IMR-90 (cell line): ENCODE measurements around the gene PXK. TPM values are rescaled to one million over a fixed set of nuclear protein-coding genes. Genes with fewer than 3 reads are reported as not detected.

Source experiments
- ATAC-seq: fragments of 200-7000 bp; cut with Tn5 transposase; 2 replicates; pipeline ENCODE4 v1.9.1; 2020; ENCODE audit warnings: low read depth, mild to moderate bottlenecking, moderate library complexity
- BruUV-seq: library from RNA; stranded (reverse); fragments of 400-500 nt; replicated peaks from 2 replicates; lab custom pipeline; 2021; lab: Mats Ljungman, UMichigan
- CTCF ChIA-PET: fragments of 300-600 bp; formaldehyde crosslinking; extraction: SDS; loops from one replicate; lab custom pipeline; 2021; ENCODE audit warnings: antibody characterized with exemption; lab: Yijun Ruan, JAX
- POLR2A ChIA-PET: fragments of 300-600 bp; sonication (Branson Sonifier 250); formaldehyde crosslinking; loops from one replicate; lab custom pipeline; 2022; ENCODE audit warnings: antibody characterized with exemption; ENCODE audit not compliant: unreplicated experiment; lab: Charles Lee
- DNase-seq: peaks from one replicate; pipeline ENCODE4 v3.0.0; 2013
- H2AFZ ChIP-seq: replicated peaks from 2 replicates; pipeline ENCODE3; 2013; ENCODE audit warnings: low read length, mild to moderate bottlenecking; ENCODE audit not compliant: poor library complexity
- H2AK5ac ChIP-seq: 2 replicates; pipeline ENCODE4 v1.6.1; 2013; ENCODE audit warnings: low read depth, low read length, inconsistent platforms
- H2AK9ac ChIP-seq: replicated peaks from 2 replicates; pipeline ENCODE3; 2013; ENCODE audit warnings: mild to moderate bottlenecking, low read depth, low read length, moderate library complexity; ENCODE audit not compliant: poor library complexity
- H2BK120ac ChIP-seq: 2 replicates; pipeline ENCODE4 v1.6.1; 2013; ENCODE audit warnings: low read depth, low read length, inconsistent platforms
- H2BK15ac ChIP-seq: 3 replicates; pipeline ENCODE4 v1.6.1; 2013; ENCODE audit warnings: low read depth, low read length, inconsistent platforms
- H2BK20ac ChIP-seq: 2 replicates; pipeline ENCODE4 v1.6.1; 2013; ENCODE audit warnings: low read depth, mild to moderate bottlenecking, inconsistent platforms, low read length, moderate library complexity
- H2BK5ac ChIP-seq: 2 replicates; pipeline ENCODE4 v1.6.1; 2013; ENCODE audit warnings: mild to moderate bottlenecking, low read depth, low read length, inconsistent platforms; ENCODE audit not compliant: poor library complexity, severe bottlenecking
- H3K14ac ChIP-seq: replicated peaks from 2 replicates; pipeline ENCODE4 v1.6.1; 2013; ENCODE audit warnings: low read depth, low read length, inconsistent platforms
- H3K18ac ChIP-seq: 2 replicates; pipeline ENCODE4 v1.6.1; 2013; ENCODE audit warnings: low read depth, low read length, control low read depth
- H3K23ac ChIP-seq: 2 replicates; pipeline ENCODE4 v1.6.1; 2013; ENCODE audit warnings: low read depth, low read length, inconsistent platforms
- H3K27ac ChIP-seq: 2 replicates; pipeline ENCODE4 v1.5.1; 2013; ENCODE audit warnings: mild to moderate bottlenecking, control low read depth, low read length; ENCODE audit not compliant: insufficient read depth
- H3K27me3 ChIP-seq: 2 replicates; pipeline ENCODE4 v1.6.1; 2013; ENCODE audit warnings: low read length; ENCODE audit not compliant: control insufficient read depth, insufficient read depth
- H3K36me3 ChIP-seq: 2 replicates; pipeline ENCODE4 v1.6.1; 2013; ENCODE audit warnings: low read length, mixed read lengths; ENCODE audit not compliant: control insufficient read depth, insufficient read depth
- H3K4ac ChIP-seq: 2 replicates; pipeline ENCODE4 v1.6.1; 2013; ENCODE audit warnings: low read depth, low read length, inconsistent platforms
- H3K4me1 ChIP-seq: 2 replicates; pipeline ENCODE4 v1.6.1; 2013; ENCODE audit warnings: low read length, mixed read lengths; ENCODE audit not compliant: control insufficient read depth, insufficient read depth
- H3K4me2 ChIP-seq: 2 replicates; pipeline ENCODE4 v1.6.1; 2013; ENCODE audit warnings: low read depth, mild to moderate bottlenecking, control low read depth, low read length, moderate library complexity
- H3K4me3 ChIP-seq: 2 replicates; pipeline ENCODE4 v1.5.1; 2013; ENCODE audit warnings: low read depth, mild to moderate bottlenecking, control low read depth, low read length, moderate library complexity; ENCODE audit not compliant: insufficient read depth
- H3K56ac ChIP-seq: 2 replicates; pipeline ENCODE4 v1.6.1; 2013; ENCODE audit warnings: low read length, inconsistent platforms; ENCODE audit not compliant: insufficient read depth; ENCODE audit errors: extremely low read depth
- H3K79me1 ChIP-seq, 2 experiments: 2 replicates each; pipeline ENCODE4 v1.6.1; 2013; ENCODE audit warnings: low read length in 2 of 2, inconsistent platforms in 1 of 2, low read depth in 1 of 2
- H3K9ac ChIP-seq: 2 replicates; pipeline ENCODE4 v1.6.1; 2013; ENCODE audit warnings: low read depth, low read length, control low read depth
- H3K9me1 ChIP-seq: 2 replicates; pipeline ENCODE4 v1.6.1; 2013; ENCODE audit warnings: low read length, inconsistent platforms; ENCODE audit not compliant: insufficient read depth
- H3K9me3 ChIP-seq: 2 replicates; pipeline ENCODE4 v1.6.1; 2013; ENCODE audit warnings: low read length; ENCODE audit not compliant: control insufficient read depth, insufficient read depth
- H4K20me1 ChIP-seq: 2 replicates; pipeline ENCODE4 v1.6.1; 2013; ENCODE audit warnings: low read length, inconsistent platforms; ENCODE audit not compliant: insufficient read depth
- H4K5ac ChIP-seq: 2 replicates; pipeline ENCODE4 v1.6.1; 2013; ENCODE audit warnings: mild to moderate bottlenecking, low read depth, low read length, control low read depth
- H4K8ac ChIP-seq, 2 experiments: 2 replicates each; pipeline ENCODE4 v1.6.1; 2013; ENCODE audit warnings: low read depth in 2 of 2, low read length in 2 of 2, control low read depth in 1 of 2, inconsistent platforms in 1 of 2
- H4K91ac ChIP-seq: 2 replicates; pipeline ENCODE4 v1.6.1; 2013; ENCODE audit warnings: low read depth, low read length, inconsistent platforms; ENCODE audit not compliant: insufficient read depth
- BHLHE40 ChIP-seq: fragments of 150-350 bp; IDR thresholded peaks from 2 replicates; pipeline ENCODE4 v1.6.1; 2016; ENCODE audit warnings: mild to moderate bottlenecking, low read depth, low read length
- CHD1 ChIP-seq: IDR thresholded peaks from 2 replicates; pipeline ENCODE4 v1.6.1; 2012; ENCODE audit warnings: low read depth, low read length, improper control_type of control experiment
- FOS ChIP-seq: fragments of 150-350 bp; IDR thresholded peaks from 2 replicates; pipeline ENCODE4 v1.6.1; 2016; ENCODE audit warnings: low read depth, low read length
- MAFK ChIP-seq: IDR thresholded peaks from 2 replicates; pipeline ENCODE4 v1.6.1; 2012; ENCODE audit warnings: low read depth, low read length, improper control_type of control experiment
- MAZ ChIP-seq: IDR thresholded peaks from 2 replicates; pipeline ENCODE4 v1.6.1; 2012; ENCODE audit warnings: low read depth, mild to moderate bottlenecking, low read length, improper control_type of control experiment, moderate library complexity, borderline replicate concordance
- NFE2L2 ChIP-seq: fragments of 150-350 bp; IDR thresholded peaks from 2 replicates; pipeline ENCODE4 v1.6.1; 2016; ENCODE audit warnings: low read depth, mild to moderate bottlenecking, low read length
- POLR2A ChIP-seq: IDR thresholded peaks from 2 replicates; pipeline ENCODE4 v1.6.1; 2012; ENCODE audit warnings: mild to moderate bottlenecking, low read depth, low read length
- RAD21 ChIP-seq: IDR thresholded peaks from 2 replicates; pipeline ENCODE4 v1.6.1; 2012; ENCODE audit warnings: low read length, improper control_type of control experiment
- RCOR1 ChIP-seq: IDR thresholded peaks from 2 replicates; pipeline ENCODE4 v1.6.1; 2012; ENCODE audit warnings: mild to moderate bottlenecking, low read length, improper control_type of control experiment; ENCODE audit not compliant: insufficient replicate concordance
- RFX5 ChIP-seq: IDR thresholded peaks from 2 replicates; pipeline ENCODE4 v1.8.0; 2012; ENCODE audit warnings: low read depth, mild to moderate bottlenecking, low read length, moderate library complexity
- SMC3 ChIP-seq: fragments of 150-350 bp; IDR thresholded peaks from 2 replicates; pipeline ENCODE4 v1.6.1; 2016; ENCODE audit warnings: low read depth, mild to moderate bottlenecking, antibody characterized with exemption, low read length, moderate library complexity
- WGBS, 2 experiments: methylation state at CpG; one replicate each; pipeline versions ENCODE4 v1.1.5 to v1.1.7; 2013; ENCODE audit warnings: missing lambda C conversion rate in 2 of 2; ENCODE audit not compliant: insufficient read length in 1 of 2; ENCODE audit errors: extremely low coverage in 2 of 2; 5-methylcytosine and 5-hydroxymethylcytosine counted together
- dilution Hi-C: fragments of 300-500 bp; cut with HindIII; formaldehyde crosslinking; loops from one replicate; pipeline ENCODE4 v1.14.3; 2018; ENCODE audit warnings: low sequenced_read_pairs; ENCODE audit not compliant: unreplicated experiment
- in situ Hi-C: fragments of 300-500 bp; cut with MboI; formaldehyde crosslinking; loops from 3 replicates; pipeline ENCODE4 v1.14.3; 2019; ENCODE audit warnings: low sequenced_read_pairs, inconsistent platforms, mixed read lengths
- intact Hi-C: fragments of 100-400 bp; cut with micrococcal nuclease; formaldehyde crosslinking; loops from 2 replicates; pipeline ENCODE4 v1.10.0; 2022
- polyA plus RNA-seq, 3 experiments: library from polyadenylated mRNA; depleted of rRNA; stranded (reverse); fragments of >200 nt; gene quantifications; 2 replicates each; pipeline ENCODE4 v1.2.3, GENCODE V29; 2012; ENCODE audit warnings: low replicate concordance in 1 of 3
- total RNA-seq: library from RNA; depleted of rRNA; stranded (reverse); fragments of >200 nt; gene quantifications from 2 replicates; pipeline ENCODE4 v1.2.3, GENCODE V29; 2012
- TF ChIP-seq, protein P1 (sequence below): fragments of 150-350 bp; IDR thresholded peaks from 2 replicates; pipeline ENCODE4 v1.6.1; 2017; ENCODE audit warnings: mild to moderate bottlenecking, antibody characterized with exemption, low read length, low read depth
- TF ChIP-seq, protein P2 (sequence below): fragments of 150-350 bp; IDR thresholded peaks from 2 replicates; pipeline ENCODE4 v1.6.1; 2016; ENCODE audit warnings: low read depth, mild to moderate bottlenecking, low read length, moderate library complexity, borderline replicate concordance
- TF ChIP-seq, protein P3 (sequence below): conservative IDR thresholded peaks from 2 replicates; pipeline ENCODE4 v1.5.1; 2012; ENCODE audit warnings: mild to moderate bottlenecking, low read depth, low read length, improper control_type of control experiment

PXK gene
- total and polyA plus RNA-seq, 2 of the 4 experiments (the other 2 are of a cell fraction), result 14.3 to 17.7 TPM

DNA sequence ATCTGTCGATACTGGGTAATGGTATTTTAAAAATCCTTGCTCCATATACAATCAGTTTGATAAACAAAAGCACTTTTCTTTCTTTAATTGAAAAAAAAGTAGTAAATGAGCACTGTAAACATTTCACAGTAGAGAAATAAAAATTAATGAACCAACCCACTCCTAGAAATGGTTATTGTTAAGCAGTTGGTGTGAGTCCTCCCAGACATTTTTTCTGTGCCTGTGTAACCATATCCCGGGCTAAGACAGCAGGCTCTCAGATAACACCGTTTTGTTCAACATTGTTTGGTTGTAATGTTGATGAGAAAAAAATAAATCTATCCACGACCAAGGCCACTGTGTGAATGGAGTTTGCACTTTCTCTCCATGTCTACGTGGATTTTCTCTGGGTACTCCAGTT is 42.6 kb downstream of the PXK start:
- Histone ChIP-seq H3K9me1 (peaks cover 8% of the 10 kb centered on the region), H3K14ac (0 out of 2 replicates have a peak overlapping the region, but pooled peaks have one; percentile 4), H2AK9ac (no peak overlapping the region), H3K56ac (no peak overlapping the region), H3K27ac (no peak overlapping the region), H2BK5ac (no peak overlapping the region), H3K18ac (no peak overlapping the region), H2BK20ac (0 out of 2 replicates have a peak overlapping the region, but pooled peaks have one; percentile 9), H4K91ac (no peak overlapping the region), H3K79me1 (peaks cover 0 to 30% of the 10 kb centered on the region in 2 experiments; a peak in 3 of 4 replicates), H3K4me1 (peaks cover 4% of the 10 kb centered on the region), H2BK15ac (peak overlapping the region; percentile 45; the same call in 1 of the 3 replicates), H3K4me2 (no peak overlapping the region), H4K8ac (no peak overlapping the region), H4K20me1 (no peaks in the 10 kb centered on the region; the same call in 1 of the 2 replicates), H2AFZ (no peak overlapping the region), H3K9ac (no peak overlapping the region), H3K27me3 (no peaks in the 10 kb centered on the region), H3K36me3 (peaks cover 13% of the 10 kb centered on the region; the same call in 1 of the 2 replicates), H2BK120ac (no peak overlapping the region), H3K4ac (peak overlapping the region; percentile 71; the same call in 1 of the 2 replicates), H4K5ac (no peak overlapping the region), H2AK5ac (peak overlapping the region; percentile 78), H3K4me3 (no peak overlapping the region), H3K23ac (peak overlapping the region; percentile 20; the same call in 1 of the 2 replicates), H3K9me3 (no peaks in the 10 kb centered on the region)
- in situ Hi-C loops (no loop called here), intact Hi-C loops (no loop called here), dilution Hi-C loops (no loop called here)
- POLR2A ChIA-PET, result no interaction called here
- BruUV-seq, result TSS peak; percentile 15
- WGBS, 2 experiments, result 50% methylated on average over 1 of the region's 5 CpGs; no CpG with 5 or more reads in 1 of the 2 experiments
- CTCF ChIA-PET, result no interaction called here
- no peak for DNase-seq
- TF ChIP-seq MAFK, result no peak
- no peak for TF ChIP-seq MAZ
- TF ChIP-seq CHD1, result no peak
- TF ChIP-seq, protein P1, sequence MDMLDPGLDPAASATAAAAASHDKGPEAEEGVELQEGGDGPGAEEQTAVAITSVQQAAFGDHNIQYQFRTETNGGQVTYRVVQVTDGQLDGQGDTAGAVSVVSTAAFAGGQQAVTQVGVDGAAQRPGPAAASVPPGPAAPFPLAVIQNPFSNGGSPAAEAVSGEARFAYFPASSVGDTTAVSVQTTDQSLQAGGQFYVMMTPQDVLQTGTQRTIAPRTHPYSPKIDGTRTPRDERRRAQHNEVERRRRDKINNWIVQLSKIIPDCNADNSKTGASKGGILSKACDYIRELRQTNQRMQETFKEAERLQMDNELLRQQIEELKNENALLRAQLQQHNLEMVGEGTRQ, result no peak
- TF ChIP-seq, protein P2, sequence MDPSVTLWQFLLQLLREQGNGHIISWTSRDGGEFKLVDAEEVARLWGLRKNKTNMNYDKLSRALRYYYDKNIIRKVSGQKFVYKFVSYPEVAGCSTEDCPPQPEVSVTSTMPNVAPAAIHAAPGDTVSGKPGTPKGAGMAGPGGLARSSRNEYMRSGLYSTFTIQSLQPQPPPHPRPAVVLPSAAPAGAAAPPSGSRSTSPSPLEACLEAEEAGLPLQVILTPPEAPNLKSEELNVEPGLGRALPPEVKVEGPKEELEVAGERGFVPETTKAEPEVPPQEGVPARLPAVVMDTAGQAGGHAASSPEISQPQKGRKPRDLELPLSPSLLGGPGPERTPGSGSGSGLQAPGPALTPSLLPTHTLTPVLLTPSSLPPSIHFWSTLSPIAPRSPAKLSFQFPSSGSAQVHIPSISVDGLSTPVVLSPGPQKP, result no peak
- TF ChIP-seq POLR2A, result no peak
- no peak for TF ChIP-seq NFE2L2
- TF ChIP-seq BHLHE40, result no peak
- no peak for TF ChIP-seq RCOR1
- TF ChIP-seq, protein P3, sequence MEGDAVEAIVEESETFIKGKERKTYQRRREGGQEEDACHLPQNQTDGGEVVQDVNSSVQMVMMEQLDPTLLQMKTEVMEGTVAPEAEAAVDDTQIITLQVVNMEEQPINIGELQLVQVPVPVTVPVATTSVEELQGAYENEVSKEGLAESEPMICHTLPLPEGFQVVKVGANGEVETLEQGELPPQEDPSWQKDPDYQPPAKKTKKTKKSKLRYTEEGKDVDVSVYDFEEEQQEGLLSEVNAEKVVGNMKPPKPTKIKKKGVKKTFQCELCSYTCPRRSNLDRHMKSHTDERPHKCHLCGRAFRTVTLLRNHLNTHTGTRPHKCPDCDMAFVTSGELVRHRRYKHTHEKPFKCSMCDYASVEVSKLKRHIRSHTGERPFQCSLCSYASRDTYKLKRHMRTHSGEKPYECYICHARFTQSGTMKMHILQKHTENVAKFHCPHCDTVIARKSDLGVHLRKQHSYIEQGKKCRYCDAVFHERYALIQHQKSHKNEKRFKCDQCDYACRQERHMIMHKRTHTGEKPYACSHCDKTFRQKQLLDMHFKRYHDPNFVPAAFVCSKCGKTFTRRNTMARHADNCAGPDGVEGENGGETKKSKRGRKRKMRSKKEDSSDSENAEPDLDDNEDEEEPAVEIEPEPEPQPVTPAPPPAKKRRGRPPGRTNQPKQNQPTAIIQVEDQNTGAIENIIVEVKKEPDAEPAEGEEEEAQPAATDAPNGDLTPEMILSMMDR, result no peak
- no peak for TF ChIP-seq FOS
- TF ChIP-seq RAD21, result no peak
- TF ChIP-seq RFX5, result no peak
- no peak for TF ChIP-seq SMC3
- peak; percentile 27; the same call in 1 of the 2 replicates for ATAC-seq
